NCI-H2107 treated with DMSO at 0.1 percent for 48 hours (cell line): ENCODE measurements around the gene AMDHD1.

Experiments
- DNase-seq: peaks from one replicate; lab custom pipeline; 2025; ENCODE audit not compliant: unreplicated experiment; lab: John Stamatoyannopoulos, UW

The AMDHD1 gene

GRCh38 chr12:95943330-95943842, at the start of gene AMDHD1:
AMDHD1 (plus strand) TSS chr12:95943331; CDS start chr12:95943399, 68 bp downstream.
- DNase-seq = no peak

GRCh38 chr12:95896846-95897245, 46.3 kb upstream of the AMDHD1 start:
- DNase-seq = no peak

- DNase-seq = no peak
Measured at GRCh38 chr12:95898081-95898480, 45.0 kb upstream of the AMDHD1 start.

GRCh38 chr12:95908573-95908972, 34.6 kb upstream of the AMDHD1 start:
- no peak for DNase-seq

GRCh38 chr12:95909871-95910270, 33.3 kb upstream of the AMDHD1 start:
- no peak for DNase-seq

GRCh38 chr12:95918194-95918993, 24.7 kb upstream of the AMDHD1 start:
- peak; percentile 38 for DNase-seq

GRCh38 chr12:95919110-95919509, 24.0 kb upstream of the AMDHD1 start:
- no peak for DNase-seq

GRCh38 chr12:95922231-95922630, 20.9 kb upstream of the AMDHD1 start:
- no peak for DNase-seq

GRCh38 chr12:95940514-95940913, 2.6 kb upstream of the AMDHD1 start:
- DNase-seq = no peak

GRCh38 chr12:95942101-95942523, 1.0 kb upstream of the AMDHD1 start:
- DNase-seq = no peak

GRCh38 chr12:95942524-95943329, 404 bp upstream of the AMDHD1 start, which contains the start of gene CCDC38:
CCDC38 (minus strand) TSS chr12:95942614; CDS start chr12:95936509, 6,105 bp downstream.
- DNase-seq = peak; percentile 47

- DNase-seq = no peak
Measured at GRCh38 chr12:95944108-95944704, 1.1 kb downstream of the AMDHD1 start.

GRCh38 chr12:95949477-95950206, 6.5 kb downstream of the AMDHD1 start:
- no peak for DNase-seq

- DNase-seq = no peak
Measured at GRCh38 chr12:95951515-95951914, 8.4 kb downstream of the AMDHD1 start.

- no peak for DNase-seq
Measured at GRCh38 chr12:95953000-95953399, 9.9 kb downstream of the AMDHD1 start.

- DNase-seq = no peak
Measured at GRCh38 chr12:95955549-95956159, 12.5 kb downstream of the AMDHD1 start.

GRCh38 chr12:95956557-95957145, 13.5 kb downstream of the AMDHD1 start:
- no peak for DNase-seq

GRCh38 chr12:95959107-95959506, 16.0 kb downstream of the AMDHD1 start:
- peak; percentile 34 for DNase-seq

GRCh38 chr12:95960241-95960640, 17.1 kb downstream of the AMDHD1 start:
- DNase-seq = no peak

- no peak for DNase-seq
Measured at GRCh38 chr12:95962222-95962621, 19.1 kb downstream of the AMDHD1 start.
